ENCODE measurements around the gene JAK3. TPM values are rescaled to one million over a fixed set of nuclear protein-coding genes. Genes with fewer than 3 reads are reported as not detected.
"Not testable (repeated sequence)": the region's sequence is repeated elsewhere in the genome, so short reads cannot be mapped to it uniquely, and the experiment has no call there.

Gene JAK3
- polyA plus RNA-seq, 12 donors, result 0.60 to 6.4 (median 1.9) TPM; not detected in 1

- no peak for DNase-seq
Observed at GRCh38 chr19:17807731-17808316, 40.0 kb downstream of the JAK3 start.

- no peak for DNase-seq
Observed at GRCh38 chr19:17806945-17807344, 40.8 kb downstream of the JAK3 start.

- no peak for DNase-seq
Observed at GRCh38 chr19:17805427-17805826, 42.4 kb downstream of the JAK3 start.

GRCh38 chr19:17803264-17803896, 44.4 kb downstream of the JAK3 start:
- DNase-seq, result no peak

- no peak for DNase-seq
Observed at GRCh38 chr19:17802137-17802858, 45.5 kb downstream of the JAK3 start.

GRCh38 chr19:17798599-17798998, 49.2 kb downstream of the JAK3 start:
- not testable (repeated sequence) for DNase-seq

- DNase-seq, result no peak
Observed at GRCh38 chr19:17797424-17798201, 50.2 kb downstream of the JAK3 start.

GRCh38 chr19:17796838-17797423, 50.9 kb downstream of the JAK3 start:
- DNase-seq, result no peak

- DNase-seq, result no peak
Observed at GRCh38 chr19:17796013-17796837, 51.6 kb downstream of the JAK3 start.

GRCh38 chr19:17795495-17795856, 52.3 kb downstream of the JAK3 start:
- no peak for DNase-seq

- DNase-seq, result no peak
Observed at GRCh38 chr19:17794731-17795494, 52.9 kb downstream of the JAK3 start, which contains the start of gene B3GNT3. Gene B3GNT3 (plus strand): TSS chr19:17795138. CDS start chr19:17807808, 12,670 bp downstream.

GRCh38 chr19:17794412-17794730, 53.4 kb downstream of the JAK3 start:
- no peak for DNase-seq

- DNase-seq, result no peak
Observed at GRCh38 chr19:17790059-17790780, 57.6 kb downstream of the JAK3 start.

GRCh38 chr19:17788632-17789031, 59.1 kb downstream of the JAK3 start:
- DNase-seq, result no peak

- no peak for DNase-seq
Observed at GRCh38 chr19:17787274-17787913, 60.4 kb downstream of the JAK3 start.

GRCh38 chr19:17784201-17785008, 63.4 kb downstream of the JAK3 start:
- peak; percentile 57 for DNase-seq

- DNase-seq, result not testable (repeated sequence)
Observed at GRCh38 chr19:17783721-17784120, 64.1 kb downstream of the JAK3 start.

- DNase-seq, result no peak
Observed at GRCh38 chr19:17780781-17781180, 67.0 kb downstream of the JAK3 start.
